Measurements from ENCODE around the gene NPLOC4.

GRCh38 chr17:81545160-81545949 is 91.6 kb downstream of the NPLOC4 start:
- no peak for TF ChIP-seq CTCF (IDR thresholded peaks at IDR 0.05 in 4 of 5, conservative IDR thresholded peaks at IDR 0.05 in 1 of 5)
- TF ChIP-seq POLR2A (IDR thresholded peaks at IDR 0.05): no peak

Measured in gastrocnemius medialis (tissue), 4 donors.